Left ventricle myocardium inferior (tissue), 1 donor: Measurements from ENCODE around the gene PTPN14. TPM values are rescaled to one million over a fixed set of nuclear protein-coding genes. Genes with fewer than 3 reads are reported as not detected.

Experiments used
- DNase-seq: peaks from one replicate; pipeline ENCODE4 v3.0.0-alpha.2; 2020
- H3K27ac ChIP-seq: fragments of 200-600 bp; replicated peaks from 2 replicates; pipeline ENCODE4 v1.8.0; 2021
- H3K27me3 ChIP-seq: fragments of 200-600 bp; 2 replicates; pipeline ENCODE4 v1.8.0; 2021; ENCODE audit warnings: low read depth
- H3K36me3 ChIP-seq: fragments of 200-600 bp; 2 replicates; pipeline ENCODE4 v1.8.0; 2021
- H3K4me1 ChIP-seq: fragments of 200-600 bp; 2 replicates; pipeline ENCODE4 v1.8.0; 2021
- H3K4me3 ChIP-seq: fragments of 200-600 bp; 2 replicates; pipeline ENCODE4 v1.8.0; 2021; ENCODE audit warnings: mild to moderate bottlenecking, moderate library complexity
- H3K9me3 ChIP-seq: fragments of 200-600 bp; replicated peaks from 2 replicates; pipeline ENCODE4 v1.8.0; 2021
- intact Hi-C: fragments of 100-400 bp; cut with micrococcal nuclease; formaldehyde crosslinking; loops from one replicate; pipeline ENCODE4 v1.11.0; 2022
- total RNA-seq: library from RNA; stranded (reverse); fragmentation: NEBNext Ultra II Directional; extraction: Animal tissue kit (Norgen Biotek cat#: 25700); gene quantifications from one replicate; pipeline ENCODE4 v1.2.1, GENCODE V29; 2021
- TF ChIP-seq, protein P1 (sequence below): fragments of 200-600 bp; IDR thresholded peaks from 2 replicates; pipeline ENCODE4 v1.8.0; 2021; ENCODE audit warnings: antibody characterized with exemption, mild to moderate bottlenecking, borderline replicate concordance
- donor health status: DM: no; HTN: yes; CAD: no; lungs with severe emphysema.

PTPN14 gene
- total RNA-seq, 1 donor from 2014 or later: 32.5 TPM

- H3K4me3 ChIP-seq: no peak overlapping the region
- TF ChIP-seq, protein P1, sequence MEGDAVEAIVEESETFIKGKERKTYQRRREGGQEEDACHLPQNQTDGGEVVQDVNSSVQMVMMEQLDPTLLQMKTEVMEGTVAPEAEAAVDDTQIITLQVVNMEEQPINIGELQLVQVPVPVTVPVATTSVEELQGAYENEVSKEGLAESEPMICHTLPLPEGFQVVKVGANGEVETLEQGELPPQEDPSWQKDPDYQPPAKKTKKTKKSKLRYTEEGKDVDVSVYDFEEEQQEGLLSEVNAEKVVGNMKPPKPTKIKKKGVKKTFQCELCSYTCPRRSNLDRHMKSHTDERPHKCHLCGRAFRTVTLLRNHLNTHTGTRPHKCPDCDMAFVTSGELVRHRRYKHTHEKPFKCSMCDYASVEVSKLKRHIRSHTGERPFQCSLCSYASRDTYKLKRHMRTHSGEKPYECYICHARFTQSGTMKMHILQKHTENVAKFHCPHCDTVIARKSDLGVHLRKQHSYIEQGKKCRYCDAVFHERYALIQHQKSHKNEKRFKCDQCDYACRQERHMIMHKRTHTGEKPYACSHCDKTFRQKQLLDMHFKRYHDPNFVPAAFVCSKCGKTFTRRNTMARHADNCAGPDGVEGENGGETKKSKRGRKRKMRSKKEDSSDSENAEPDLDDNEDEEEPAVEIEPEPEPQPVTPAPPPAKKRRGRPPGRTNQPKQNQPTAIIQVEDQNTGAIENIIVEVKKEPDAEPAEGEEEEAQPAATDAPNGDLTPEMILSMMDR: no peak
- no peak for DNase-seq
- intact Hi-C loops: no loop called here
- H3K27ac ChIP-seq: no peak overlapping the region
- peaks cover 66% of the 10 kb centered on the region for H3K4me1 ChIP-seq
- no peaks in the 10 kb centered on the region for H3K27me3 ChIP-seq
- no peaks in the 10 kb centered on the region for H3K36me3 ChIP-seq
- no peaks in the 10 kb centered on the region for H3K9me3 ChIP-seq
Observed at GRCh38 chr1:214420341-214420740, 131.1 kb downstream of the PTPN14 start.

GRCh38 chr1:214419650-214420049, 131.8 kb downstream of the PTPN14 start:
- H3K4me3 ChIP-seq: no peak overlapping the region
- TF ChIP-seq, protein P1: no peak
- no peaks in the 10 kb centered on the region for H3K9me3 ChIP-seq
- peaks cover 67% of the 10 kb centered on the region for H3K4me1 ChIP-seq
- intact Hi-C loops: no loop called here
- H3K27me3 ChIP-seq: no peaks in the 10 kb centered on the region
- H3K27ac ChIP-seq: no peak overlapping the region
- no peaks in the 10 kb centered on the region for H3K36me3 ChIP-seq
- no peak for DNase-seq

GRCh38 chr1:214418391-214418790, 133.0 kb downstream of the PTPN14 start:
- H3K9me3 ChIP-seq: no peaks in the 10 kb centered on the region
- no peaks in the 10 kb centered on the region for H3K27me3 ChIP-seq
- TF ChIP-seq, protein P1: no peak
- H3K4me1 ChIP-seq: peaks cover 66% of the 10 kb centered on the region
- DNase-seq: no peak
- intact Hi-C loops: no loop called here
- H3K27ac ChIP-seq: peak overlapping the region; percentile 68
- H3K36me3 ChIP-seq: no peaks in the 10 kb centered on the region
- no peak overlapping the region for H3K4me3 ChIP-seq

DNA sequence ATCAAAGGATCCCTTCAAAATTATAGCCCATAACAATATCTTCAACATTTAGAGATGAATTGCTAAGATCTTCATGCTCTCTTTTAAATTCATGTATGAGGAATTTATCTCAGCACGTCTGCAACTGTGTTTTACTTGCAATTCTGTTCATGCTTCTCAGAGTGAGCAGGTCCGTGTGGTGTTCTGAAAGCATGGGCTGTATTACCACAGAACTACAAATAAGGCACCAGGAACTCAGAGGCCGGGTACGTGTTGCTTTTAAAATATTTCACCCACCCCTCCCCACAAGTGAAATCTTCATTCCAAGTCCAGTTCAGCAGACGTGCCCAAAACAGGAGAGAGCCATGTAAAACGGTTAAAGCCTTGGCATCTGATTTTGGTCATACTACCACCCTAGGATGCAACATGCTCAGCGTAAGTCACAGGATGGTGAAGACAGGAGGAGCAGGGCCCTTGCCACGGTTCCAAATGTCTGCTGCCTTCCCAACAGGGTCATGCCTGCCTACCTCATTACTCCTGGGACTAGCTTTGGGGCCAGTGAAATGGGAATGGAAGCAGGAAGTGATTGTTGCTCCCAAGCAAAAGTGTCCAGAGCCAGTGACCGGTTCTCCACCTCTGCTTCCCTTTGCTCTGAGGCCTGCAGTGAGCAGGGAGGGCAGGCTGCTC, 133.7 kb downstream of the PTPN14 start:
- H3K27ac ChIP-seq: peak overlapping the region; percentile 68
- TF ChIP-seq, protein P1: no peak
- H3K27me3 ChIP-seq: no peaks in the 10 kb centered on the region
- H3K9me3 ChIP-seq: no peaks in the 10 kb centered on the region
- H3K36me3 ChIP-seq: no peaks in the 10 kb centered on the region
- H3K4me1 ChIP-seq: peaks cover 60% of the 10 kb centered on the region
- intact Hi-C loops: no loop called here
- no peak for DNase-seq
- no peak overlapping the region for H3K4me3 ChIP-seq

GRCh38 chr1:214416858-214417257, 134.5 kb downstream of the PTPN14 start:
- peak overlapping the region; percentile 10 for H3K4me3 ChIP-seq
- peak overlapping the region; percentile 68 for H3K27ac ChIP-seq
- no peaks in the 10 kb centered on the region for H3K27me3 ChIP-seq
- H3K36me3 ChIP-seq: no peaks in the 10 kb centered on the region
- no peak for DNase-seq
- H3K9me3 ChIP-seq: no peaks in the 10 kb centered on the region
- H3K4me1 ChIP-seq: peaks cover 55% of the 10 kb centered on the region
- TF ChIP-seq, protein P1: no peak
- intact Hi-C loops: no loop called here
